B cell (primary cell): ENCODE measurements around the gene THOP1.

Experiments
- EZH2 ChIP-seq: IDR thresholded peaks from 2 replicates; pipeline ENCODE4 v1.6.1; 2012; ENCODE audit warnings: borderline replicate concordance, low read depth, mild to moderate bottlenecking, moderate library complexity, low read length; ENCODE audit not compliant: insufficient read depth, poor library complexity, severe bottlenecking
- TF ChIP-seq, protein P1 (sequence below): fragments of 200-600 bp; IDR thresholded peaks from one replicate; pipeline ENCODE4 v1.8.0; 2022; ENCODE audit warnings: antibody characterized with exemption, mild to moderate bottlenecking

GRCh38 chr19:2834294-2834871 is 49.1 kb downstream of the THOP1 start:
- TF ChIP-seq, protein P1, sequence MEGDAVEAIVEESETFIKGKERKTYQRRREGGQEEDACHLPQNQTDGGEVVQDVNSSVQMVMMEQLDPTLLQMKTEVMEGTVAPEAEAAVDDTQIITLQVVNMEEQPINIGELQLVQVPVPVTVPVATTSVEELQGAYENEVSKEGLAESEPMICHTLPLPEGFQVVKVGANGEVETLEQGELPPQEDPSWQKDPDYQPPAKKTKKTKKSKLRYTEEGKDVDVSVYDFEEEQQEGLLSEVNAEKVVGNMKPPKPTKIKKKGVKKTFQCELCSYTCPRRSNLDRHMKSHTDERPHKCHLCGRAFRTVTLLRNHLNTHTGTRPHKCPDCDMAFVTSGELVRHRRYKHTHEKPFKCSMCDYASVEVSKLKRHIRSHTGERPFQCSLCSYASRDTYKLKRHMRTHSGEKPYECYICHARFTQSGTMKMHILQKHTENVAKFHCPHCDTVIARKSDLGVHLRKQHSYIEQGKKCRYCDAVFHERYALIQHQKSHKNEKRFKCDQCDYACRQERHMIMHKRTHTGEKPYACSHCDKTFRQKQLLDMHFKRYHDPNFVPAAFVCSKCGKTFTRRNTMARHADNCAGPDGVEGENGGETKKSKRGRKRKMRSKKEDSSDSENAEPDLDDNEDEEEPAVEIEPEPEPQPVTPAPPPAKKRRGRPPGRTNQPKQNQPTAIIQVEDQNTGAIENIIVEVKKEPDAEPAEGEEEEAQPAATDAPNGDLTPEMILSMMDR, result no peak
- TF ChIP-seq EZH2, result no peak
